NT2/D1 (cell line): ENCODE data around the gene DHRS12.

Source experiments
- YY1 ChIP-seq: IDR thresholded peaks from 2 replicates; pipeline ENCODE4 v1.6.1; 2011; ENCODE audit not compliant: insufficient read length, insufficient read depth
- ZNF274 ChIP-seq: IDR thresholded peaks from 2 replicates; pipeline ENCODE4 v1.6.1; 2011; ENCODE audit warnings: mild to moderate bottlenecking, low read depth, low read length

- TF ChIP-seq YY1 (no peak), ZNF274 (no peak)
These were observed 61.4 kb downstream of the DHRS12 start for GRCh38 chr13:51742611-51743010.
